ENCODE measurements around the gene SECISBP2. TPM values are rescaled to one million over a fixed set of nuclear protein-coding genes. Genes with fewer than 3 reads are reported as not detected.

Gene SECISBP2
- total and polyA plus RNA-seq, 2 of the 13 experiments (the other 11 are each of a cell fraction or from before 2014, with no cell fraction given), result 32.4 to 38.0 TPM

- Histone ChIP-seq H3K27ac (ENCODE audit: extremely low read length, insufficient read depth, low read length) (no peak overlapping the region), H3K4me3 (replicated peaks in 1 of 3; ENCODE audit: insufficient read depth in 1 of 3, low read depth in 2 of 3, low read length in 3 of 3) (no peak overlapping the region), H4K20me1 (ENCODE audit: insufficient read depth, low read length) (no peaks in the 10 kb centered on the region), H3K4me2 (ENCODE audit: low read depth, low read length) (no peak overlapping the region), H3K36me3 (replicated peaks in 1 of 2; ENCODE audit: control insufficient read depth in 1 of 2, insufficient read depth in 2 of 2, low read length in 2 of 2) (no peaks in the 10 kb centered on the region), H3K27me3 (ENCODE audit: control insufficient read depth in 1 of 2, insufficient read depth in 2 of 2, low read length in 2 of 2) (no peaks in the 10 kb centered on the region; a peak in 3 of 5 replicates), H3K79me2 (ENCODE audit: insufficient read depth, low read length) (no peaks in the 10 kb centered on the region), H3K4me1 (ENCODE audit: insufficient read depth, low read length) (peaks cover 18% of the 10 kb centered on the region), H2AFZ (ENCODE audit: low read length) (no peak overlapping the region), H3K9me3 (ENCODE audit: low read length) (no peaks in the 10 kb centered on the region), H3K9ac (ENCODE audit: insufficient read depth, low read depth, low read length) (no peak overlapping the region)
- BruUV-seq (replicated peaks), result no TSS peak
- ChIA-PET POLR2A (no interaction called here), CTCF (ENCODE audit: low intra/inter-chr PET ratio, low total read pairs) (no interaction called here)
- ATAC-seq (no peak), FAIRE-seq (no peak), DNase-seq (ENCODE audit: low spot score) (no peak)
- WGBS (ENCODE audit: low lambda C conversion rate), result 56% methylated on average over 12 of the region's 12 CpGs
- intact Hi-C loops (cut with micrococcal nuclease; ENCODE audit: unreplicated experiment), result no loop called here
- TF ChIP-seq POGZ (CRISPR knock-in tag; IDR thresholded peaks at IDR 0.05) (no peak), ZNF124 (CRISPR knock-in tag; IDR thresholded peaks at IDR 0.05) (no peak), TBP (CRISPR knock-in tag; IDR thresholded peaks at IDR 0.05) (no peak), ATF1 (CRISPR knock-in tag; IDR thresholded peaks at IDR 0.05) (no peak), ZFP1 (CRISPR knock-in tag; IDR thresholded peaks at IDR 0.05) (no peak), ZNF431 (CRISPR knock-in tag; IDR thresholded peaks at IDR 0.05; ENCODE audit: borderline replicate concordance, low read depth) (no peak), BCL3 (CRISPR knock-in tag; IDR thresholded peaks at IDR 0.05) (no peak), ASH2L (IDR thresholded peaks at IDR 0.05; ENCODE audit: insufficient read length, low read depth, low read length) (no peak), ZNF12 (CRISPR knock-in tag; IDR thresholded peaks at IDR 0.05) (no peak), SMARCC2 (IDR thresholded peaks at IDR 0.05) (no peak), NFATC3 (CRISPR knock-in tag; IDR thresholded peaks at IDR 0.05) (no peak), ZNF501 (CRISPR knock-in tag; IDR thresholded peaks at IDR 0.05) (no peak)
- in situ Hi-C loops (cut with HindIII; ENCODE audit: extremely low pct_ligation_motif_present, low pct_unique_long_range_greater_than_20kb), result no loop called here
Measured at GRCh38 chr9:89394412-89394811, 76.1 kb downstream of the SECISBP2 start.
